Measurements from ENCODE around the gene RIMS1.

DNA sequence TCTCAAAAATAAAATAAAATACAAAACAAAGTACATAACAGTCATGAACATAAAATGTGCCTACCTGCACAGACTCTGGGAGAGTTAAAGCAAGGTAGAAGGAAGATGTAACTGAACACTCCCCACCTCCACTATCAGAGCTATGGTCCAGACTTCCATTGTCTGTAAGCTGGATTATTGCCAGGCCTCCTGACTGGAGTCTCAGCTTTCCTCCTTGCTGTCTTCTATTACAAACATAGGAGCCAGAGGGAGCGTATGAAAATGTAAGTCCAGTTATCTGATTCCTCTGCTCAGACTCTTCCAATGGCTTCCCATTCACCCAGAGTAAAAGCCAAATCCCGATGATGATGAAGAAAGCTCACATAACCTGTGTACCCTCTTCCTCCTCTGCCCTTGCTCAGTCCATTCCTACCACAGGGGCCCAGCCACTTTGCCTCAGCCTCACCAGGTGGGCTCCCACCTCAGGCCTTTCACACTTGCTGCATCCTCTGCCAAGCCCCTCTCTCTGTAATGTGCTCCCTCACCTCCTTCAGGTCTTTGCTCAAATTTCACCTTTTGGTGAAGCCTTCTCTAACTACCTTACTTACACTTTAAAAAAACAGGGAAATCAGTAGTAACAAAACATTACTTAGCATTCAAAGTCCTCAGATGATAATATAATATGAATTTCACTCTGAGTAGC is 194.1 kb downstream of the RIMS1 start:
- TF ChIP-seq, protein P1, sequence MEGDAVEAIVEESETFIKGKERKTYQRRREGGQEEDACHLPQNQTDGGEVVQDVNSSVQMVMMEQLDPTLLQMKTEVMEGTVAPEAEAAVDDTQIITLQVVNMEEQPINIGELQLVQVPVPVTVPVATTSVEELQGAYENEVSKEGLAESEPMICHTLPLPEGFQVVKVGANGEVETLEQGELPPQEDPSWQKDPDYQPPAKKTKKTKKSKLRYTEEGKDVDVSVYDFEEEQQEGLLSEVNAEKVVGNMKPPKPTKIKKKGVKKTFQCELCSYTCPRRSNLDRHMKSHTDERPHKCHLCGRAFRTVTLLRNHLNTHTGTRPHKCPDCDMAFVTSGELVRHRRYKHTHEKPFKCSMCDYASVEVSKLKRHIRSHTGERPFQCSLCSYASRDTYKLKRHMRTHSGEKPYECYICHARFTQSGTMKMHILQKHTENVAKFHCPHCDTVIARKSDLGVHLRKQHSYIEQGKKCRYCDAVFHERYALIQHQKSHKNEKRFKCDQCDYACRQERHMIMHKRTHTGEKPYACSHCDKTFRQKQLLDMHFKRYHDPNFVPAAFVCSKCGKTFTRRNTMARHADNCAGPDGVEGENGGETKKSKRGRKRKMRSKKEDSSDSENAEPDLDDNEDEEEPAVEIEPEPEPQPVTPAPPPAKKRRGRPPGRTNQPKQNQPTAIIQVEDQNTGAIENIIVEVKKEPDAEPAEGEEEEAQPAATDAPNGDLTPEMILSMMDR (IDR thresholded peaks at IDR 0.05), result no peak
- TF ChIP-seq ZFX (IDR thresholded peaks at IDR 0.05; ENCODE audit: borderline replicate concordance), result no peak
